GM20000 (cell line): ENCODE measurements around the gene PLA2G4D.

Experiments
- DNase-seq: peaks from one replicate; pipeline ENCODE4 v3.0.0; 2012; ENCODE audit warnings: low spot score
- CTCF ChIP-seq: IDR thresholded peaks from 2 replicates; pipeline ENCODE4 v1.5.1; 2012; ENCODE audit warnings: mild to moderate bottlenecking, control low read depth; ENCODE audit errors: extremely low read depth, missing control alignments

Gene PLA2G4D

GRCh38 chr15:42138968-42139386 is 44.6 kb upstream of the PLA2G4D start:
- DNase-seq: no peak
- no peak for TF ChIP-seq CTCF

GRCh38 chr15:42138411-42138810 is 44.0 kb upstream of the PLA2G4D start:
- DNase-seq: no peak
- no peak for TF ChIP-seq CTCF

GRCh38 chr15:42137461-42138261 is 43.3 kb upstream of the PLA2G4D start:
- TF ChIP-seq CTCF: peak; percentile 72
- DNase-seq: peak; percentile 55

- no peak for DNase-seq
- no peak for TF ChIP-seq CTCF
Observed at GRCh38 chr15:42136513-42136912, 42.2 kb upstream of the PLA2G4D start.

GRCh38 chr15:42135351-42135750 is 41.0 kb upstream of the PLA2G4D start:
- no peak for DNase-seq
- TF ChIP-seq CTCF: no peak

- no peak for DNase-seq
- no peak for TF ChIP-seq CTCF
Observed at GRCh38 chr15:42134617-42135245, 40.4 kb upstream of the PLA2G4D start.

- TF ChIP-seq CTCF: peak; percentile 76
- DNase-seq: peak; percentile 61
Observed at GRCh38 chr15:42133886-42134502, 39.6 kb upstream of the PLA2G4D start.
